MCF 10A (cell line): ENCODE measurements around the gene GSTA5. TPM values are rescaled to one million over a fixed set of nuclear protein-coding genes. Genes with fewer than 3 reads are reported as not detected.

Source experiments
- Bru-seq: library from RNA; stranded (reverse); fragments of 400-500 nt; gene quantifications from one replicate; lab custom pipeline; 2021; lab: Mats Ljungman, UMichigan
- BruChase-seq, 2 experiments: library from RNA; stranded (reverse); fragments of 400-500 nt; gene quantifications; one replicate each; lab custom pipeline; 2021; lab: Mats Ljungman, UMichigan
- BruUV-seq: library from RNA; stranded (reverse); fragments of 400-500 nt; replicated peaks from 2 replicates; lab custom pipeline; 2021; lab: Mats Ljungman, UMichigan
- CTCF ChIA-PET: fragments of 300-600 bp; sonication (Branson Sonifier 250); formaldehyde crosslinking; extraction: SDS; loops from one replicate; lab custom pipeline; 2021; ENCODE audit warnings: antibody characterized with exemption, inconsistent platforms; lab: Yijun Ruan, JAX
- POLR2A ChIA-PET: fragments of 300-600, 350-650 bp; sonication (Branson Sonifier 250); formaldehyde crosslinking; extraction: SDS; loops from one replicate; lab custom pipeline; 2020; ENCODE audit warnings: antibody characterized with exemption, inconsistent platforms; lab: Yijun Ruan, JAX
- DNase-seq: peaks from one replicate; pipeline ENCODE4 v3.0.0-alpha.2; 2018; ENCODE audit not compliant: unreplicated experiment
- H3K27ac Mint-ChIP-seq: one replicate; pipeline ENCODE4 v1.8.0; 2022; ENCODE audit warnings: mild to moderate bottlenecking, low read depth, mixed read lengths; ENCODE audit not compliant: unreplicated experiment
- H3K27me3 Mint-ChIP-seq: one replicate; pipeline ENCODE4 v1.8.0; 2022; ENCODE audit warnings: mixed read lengths; ENCODE audit not compliant: insufficient read depth, unreplicated experiment
- H3K36me3 Mint-ChIP-seq: one replicate; pipeline ENCODE4 v1.8.0; 2022; ENCODE audit warnings: mild to moderate bottlenecking, moderate library complexity, mixed read lengths; ENCODE audit not compliant: insufficient read depth, unreplicated experiment
- H3K4me1 Mint-ChIP-seq: one replicate; pipeline ENCODE4 v1.8.0; 2022; ENCODE audit warnings: mixed read lengths; ENCODE audit not compliant: insufficient read depth, unreplicated experiment
- H3K4me3 Mint-ChIP-seq: one replicate; pipeline ENCODE4 v1.8.0; 2022; ENCODE audit warnings: mild to moderate bottlenecking, moderate library complexity, mixed read lengths; ENCODE audit not compliant: unreplicated experiment
- H3K9me3 Mint-ChIP-seq: one replicate; pipeline ENCODE4 v1.8.0; 2022; ENCODE audit warnings: mixed read lengths; ENCODE audit not compliant: unreplicated experiment
- intact Hi-C: fragments of 100-400 bp; cut with micrococcal nuclease; formaldehyde crosslinking; loops from 2 replicates; pipeline ENCODE4 v1.14.1; 2022
- long read RNA-seq: library from polyadenylated mRNA; stranded (forward); transcript quantifications from one replicate; pipeline ENCODE4 v2.0.0, GENCODE V29; 2022
- total RNA-seq: library from RNA; stranded (reverse); gene quantifications from 2 replicates; pipeline ENCODE4 v1.2.3, GENCODE V29; 2022
- TF ChIP-seq, protein P1 (sequence below): fragments of 200-600 bp; IDR thresholded peaks from one replicate; pipeline ENCODE4 v1.8.0; 2022; ENCODE audit warnings: antibody characterized with exemption, mild to moderate bottlenecking; ENCODE audit not compliant: unreplicated experiment

The GSTA5 gene
- total RNA-seq (not detected in 2 replicates), Bru-seq, nascent RNA (not detected), BruChase-seq, experiment 1, labeled RNA remaining after a 6-hour chase (not detected), BruChase-seq, experiment 2, labeled RNA remaining after a 2-hour chase (not detected)
- long read RNA-seq = 0 reads

- DNase-seq = peak; percentile 30
- H3K36me3 Mint-ChIP-seq = no peaks in the 10 kb centered on the region
- intact Hi-C loops = no loop called here
- BruUV-seq = no TSS peak
- H3K4me1 Mint-ChIP-seq = no peaks in the 10 kb centered on the region
- H3K27ac Mint-ChIP-seq = no peak within 1 kb of the TSS
- no peaks in the 10 kb centered on the region for H3K9me3 Mint-ChIP-seq
- H3K27me3 Mint-ChIP-seq = peaks cover 27% of the 10 kb centered on the region
- ChIA-PET POLR2A (no interaction called here), CTCF (no interaction called here)
- TF ChIP-seq, protein P1, sequence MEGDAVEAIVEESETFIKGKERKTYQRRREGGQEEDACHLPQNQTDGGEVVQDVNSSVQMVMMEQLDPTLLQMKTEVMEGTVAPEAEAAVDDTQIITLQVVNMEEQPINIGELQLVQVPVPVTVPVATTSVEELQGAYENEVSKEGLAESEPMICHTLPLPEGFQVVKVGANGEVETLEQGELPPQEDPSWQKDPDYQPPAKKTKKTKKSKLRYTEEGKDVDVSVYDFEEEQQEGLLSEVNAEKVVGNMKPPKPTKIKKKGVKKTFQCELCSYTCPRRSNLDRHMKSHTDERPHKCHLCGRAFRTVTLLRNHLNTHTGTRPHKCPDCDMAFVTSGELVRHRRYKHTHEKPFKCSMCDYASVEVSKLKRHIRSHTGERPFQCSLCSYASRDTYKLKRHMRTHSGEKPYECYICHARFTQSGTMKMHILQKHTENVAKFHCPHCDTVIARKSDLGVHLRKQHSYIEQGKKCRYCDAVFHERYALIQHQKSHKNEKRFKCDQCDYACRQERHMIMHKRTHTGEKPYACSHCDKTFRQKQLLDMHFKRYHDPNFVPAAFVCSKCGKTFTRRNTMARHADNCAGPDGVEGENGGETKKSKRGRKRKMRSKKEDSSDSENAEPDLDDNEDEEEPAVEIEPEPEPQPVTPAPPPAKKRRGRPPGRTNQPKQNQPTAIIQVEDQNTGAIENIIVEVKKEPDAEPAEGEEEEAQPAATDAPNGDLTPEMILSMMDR = no peak
- no peak within 1 kb of the TSS for H3K4me3 Mint-ChIP-seq
These were observed at the start of gene GSTA5 for GRCh38 chr6:52840763-52841585. Gene GSTA5 (minus strand): TSS chr6:52840813.

DNA sequence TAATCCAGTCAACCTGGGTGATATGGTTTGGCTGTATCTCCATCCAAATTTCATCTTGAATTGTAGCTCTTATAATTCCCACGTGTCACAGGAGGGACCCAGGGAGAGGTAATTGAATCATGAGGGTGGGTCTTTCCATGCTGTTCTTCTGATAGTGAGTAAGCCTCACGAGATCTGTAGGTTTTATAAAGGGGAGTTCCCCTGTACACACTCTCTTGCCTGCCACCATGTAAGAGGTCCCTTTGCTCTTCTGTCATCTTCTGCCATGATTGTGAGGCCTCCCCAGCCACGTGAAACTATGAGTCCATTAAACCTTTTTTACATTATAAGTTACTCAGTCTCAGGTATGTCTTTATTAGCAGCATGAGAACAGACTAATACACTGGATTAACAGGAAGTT lies 49.4 kb upstream of the GSTA5 start:
- ChIA-PET POLR2A (no interaction called here), CTCF (interaction anchor here (0.6 to 1.1 kb wide), 2 partner anchors 58 to 106 kb away, joined by 3 to 4 read pairs; no protein-coding TSS in a partner anchor)
- no peaks in the 10 kb centered on the region for H3K9me3 Mint-ChIP-seq
- H3K27ac Mint-ChIP-seq = no peak overlapping the region
- H3K27me3 Mint-ChIP-seq = no peaks in the 10 kb centered on the region
- no peak for DNase-seq
- no TSS peak for BruUV-seq
- TF ChIP-seq, protein P1 = no peak
- H3K4me3 Mint-ChIP-seq = no peak overlapping the region
- H3K36me3 Mint-ChIP-seq = no peaks in the 10 kb centered on the region
- H3K4me1 Mint-ChIP-seq = no peaks in the 10 kb centered on the region
- intact Hi-C loops = no loop called here

GRCh38 chr6:52887910-52888524 lies 47.4 kb upstream of the GSTA5 start:
- H3K27me3 Mint-ChIP-seq = no peaks in the 10 kb centered on the region
- TF ChIP-seq, protein P1 = no peak
- H3K9me3 Mint-ChIP-seq = no peaks in the 10 kb centered on the region
- H3K4me3 Mint-ChIP-seq = no peak overlapping the region
- H3K4me1 Mint-ChIP-seq = no peaks in the 10 kb centered on the region
- BruUV-seq = no TSS peak
- DNase-seq = peak; percentile 11
- H3K27ac Mint-ChIP-seq = no peak overlapping the region
- intact Hi-C loops = loop anchor here (10.0 kb wide), 1 partner anchor 163 kb away; no protein-coding TSS in a partner anchor
- CTCF ChIA-PET = interaction anchor here (1.1 to 1.2 kb wide), 2 partner anchors 73 to 107 kb away, joined by 3 read pairs; partner anchors contain the start of gene GSTA4
- POLR2A ChIA-PET = no interaction called here
- H3K36me3 Mint-ChIP-seq = no peaks in the 10 kb centered on the region
